Parathyroid adenoma (tissue), 2 donors: ENCODE data around the gene ASPDH.

Source experiments
- H2AFZ ChIP-seq: fragments of 300-600 bp; sonication (generic); one replicate; pipeline ENCODE4 v1.7.0; 2017; ENCODE audit warnings: antibody characterized with exemption, mild to moderate bottlenecking
- H3K27ac ChIP-seq: fragments of 300-600 bp; sonication (generic); one replicate; pipeline ENCODE4 v1.7.0; 2017
- H3K27me3 ChIP-seq: fragments of 300-600 bp; sonication (generic); one replicate; pipeline ENCODE4 v1.7.0; 2017; ENCODE audit warnings: low read length; ENCODE audit not compliant: control insufficient read depth, insufficient read depth
- H3K36me3 ChIP-seq: fragments of 300-600 bp; sonication (generic); one replicate; pipeline ENCODE4 v1.7.0; 2017; ENCODE audit warnings: low read length; ENCODE audit not compliant: control insufficient read depth, insufficient read depth
- H3K4me1 ChIP-seq: fragments of 300-600 bp; sonication (generic); one replicate; pipeline ENCODE4 v1.7.0; 2017; ENCODE audit warnings: control low read depth
- H3K4me2 ChIP-seq: fragments of 300-600 bp; sonication (generic); one replicate; pipeline ENCODE4 v1.7.0; 2017; ENCODE audit warnings: low read length
- H3K4me3 ChIP-seq: fragments of 300-600 bp; sonication (generic); one replicate; pipeline ENCODE4 v1.7.0; 2017; ENCODE audit warnings: low read depth, low read length
- H3K79me2 ChIP-seq: fragments of 300-600 bp; sonication (generic); one replicate; pipeline ENCODE4 v1.7.0; 2017; ENCODE audit warnings: control low read depth
- H3K9ac ChIP-seq: fragments of 300-600 bp; sonication (generic); one replicate; pipeline ENCODE4 v1.7.0; 2017; ENCODE audit warnings: mild to moderate bottlenecking
- H3K9me3 ChIP-seq: fragments of 300-600 bp; sonication (generic); one replicate; pipeline ENCODE4 v1.7.0; 2017; ENCODE audit warnings: low read length; ENCODE audit not compliant: control insufficient read depth
- CTCF ChIP-seq: fragments of 300-600 bp; sonication (generic); IDR thresholded peaks from one replicate; pipeline ENCODE4 v1.7.0; 2017; ENCODE audit warnings: antibody characterized with exemption, mild to moderate bottlenecking
- donor health status: primary hyperparathyroidism.

ASPDH gene

GRCh38 chr19:50509366-50509765 is 4.3 kb downstream of the ASPDH start:
- Histone ChIP-seq H3K27me3 (no peaks in the 10 kb centered on the region), H3K4me2 (no peak overlapping the region), H3K79me2 (no peaks in the 10 kb centered on the region), H3K9me3 (no peaks in the 10 kb centered on the region), H3K4me3 (no peak overlapping the region), H3K9ac (no peak overlapping the region), H3K4me1 (peaks cover 12% of the 10 kb centered on the region), H3K36me3 (no peaks in the 10 kb centered on the region), H2AFZ (no peak overlapping the region), H3K27ac (no peak overlapping the region)
- TF ChIP-seq CTCF, result no peak

GRCh38 chr19:50508843-50509190 is 4.9 kb downstream of the ASPDH start:
- no peaks in the 10 kb centered on the region for H3K79me2 ChIP-seq
- no peak overlapping the region for H3K4me2 ChIP-seq
- no peaks in the 10 kb centered on the region for H3K36me3 ChIP-seq
- no peak overlapping the region for H2AFZ ChIP-seq
- no peaks in the 10 kb centered on the region for H3K27me3 ChIP-seq
- H3K4me3 ChIP-seq, result no peak overlapping the region
- H3K9ac ChIP-seq, result no peak overlapping the region
- H3K9me3 ChIP-seq, result no peaks in the 10 kb centered on the region
- H3K27ac ChIP-seq, result no peak overlapping the region
- H3K4me1 ChIP-seq, result peaks cover 10% of the 10 kb centered on the region
- TF ChIP-seq CTCF, result no peak

GRCh38 chr19:50507376-50507775 is 6.3 kb downstream of the ASPDH start:
- Histone ChIP-seq H3K4me1 (peaks cover 6% of the 10 kb centered on the region), H3K36me3 (no peaks in the 10 kb centered on the region), H3K27ac (no peak overlapping the region), H3K27me3 (no peaks in the 10 kb centered on the region), H2AFZ (no peak overlapping the region), H3K4me3 (no peak overlapping the region), H3K9me3 (no peaks in the 10 kb centered on the region), H3K9ac (no peak overlapping the region), H3K4me2 (no peak overlapping the region), H3K79me2 (no peaks in the 10 kb centered on the region)
- TF ChIP-seq CTCF, result no peak

GRCh38 chr19:50506700-50507099 is 7.0 kb downstream of the ASPDH start:
- no peak overlapping the region for H3K4me2 ChIP-seq
- H3K4me1 ChIP-seq, result peaks cover 6% of the 10 kb centered on the region
- H3K27ac ChIP-seq, result no peak overlapping the region
- H3K36me3 ChIP-seq, result no peaks in the 10 kb centered on the region
- no peaks in the 10 kb centered on the region for H3K9me3 ChIP-seq
- no peaks in the 10 kb centered on the region for H3K27me3 ChIP-seq
- no peak overlapping the region for H2AFZ ChIP-seq
- TF ChIP-seq CTCF, result no peak
- H3K4me3 ChIP-seq, result no peak overlapping the region
- no peak overlapping the region for H3K9ac ChIP-seq
- H3K79me2 ChIP-seq, result no peaks in the 10 kb centered on the region

- no peak for TF ChIP-seq CTCF
- no peaks in the 10 kb centered on the region for H3K36me3 ChIP-seq
- H3K4me1 ChIP-seq, result peaks cover 6% of the 10 kb centered on the region
- H3K79me2 ChIP-seq, result no peaks in the 10 kb centered on the region
- no peaks in the 10 kb centered on the region for H3K27me3 ChIP-seq
- no peak overlapping the region for H3K9ac ChIP-seq
- H3K27ac ChIP-seq, result no peak overlapping the region
- no peak overlapping the region for H3K4me2 ChIP-seq
- H2AFZ ChIP-seq, result no peak overlapping the region
- H3K9me3 ChIP-seq, result no peaks in the 10 kb centered on the region
- no peak overlapping the region for H3K4me3 ChIP-seq
Observed at GRCh38 chr19:50505856-50506611, 7.7 kb downstream of the ASPDH start.
